ENCODE data around the gene ZNF334.

GRCh38 chr20:46543033-46543432 is 29.7 kb upstream of the ZNF334 start:
- TF ChIP-seq CTCF (optimal IDR thresholded peaks at IDR 0.05 in 1 of 3, IDR thresholded peaks at IDR 0.05 in 1 of 3, conservative IDR thresholded peaks at IDR 0.05 in 1 of 3; ENCODE audit: extremely low read depth in 1 of 3, insufficient read depth in 2 of 3, low read length in 3 of 3) (no peak), EZH2 (IDR thresholded peaks at IDR 0.05; ENCODE audit: low read length) (no peak)
